ENCODE results near the gene NUP62CL.
A peak's percentile ranks its signal among the peaks of the same experiment; 100 is the strongest.
"Not testable (repeated sequence)": the region's sequence is repeated elsewhere in the genome, so short reads cannot be mapped to it uniquely, and the experiment has no call there.

NUP62CL gene, protein sequence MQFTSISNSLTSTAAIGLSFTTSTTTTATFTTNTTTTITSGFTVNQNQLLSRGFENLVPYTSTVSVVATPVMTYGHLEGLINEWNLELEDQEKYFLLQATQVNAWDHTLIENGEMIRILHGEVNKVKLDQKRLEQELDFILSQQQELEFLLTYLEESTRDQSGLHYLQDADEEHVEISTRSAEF

DNA sequence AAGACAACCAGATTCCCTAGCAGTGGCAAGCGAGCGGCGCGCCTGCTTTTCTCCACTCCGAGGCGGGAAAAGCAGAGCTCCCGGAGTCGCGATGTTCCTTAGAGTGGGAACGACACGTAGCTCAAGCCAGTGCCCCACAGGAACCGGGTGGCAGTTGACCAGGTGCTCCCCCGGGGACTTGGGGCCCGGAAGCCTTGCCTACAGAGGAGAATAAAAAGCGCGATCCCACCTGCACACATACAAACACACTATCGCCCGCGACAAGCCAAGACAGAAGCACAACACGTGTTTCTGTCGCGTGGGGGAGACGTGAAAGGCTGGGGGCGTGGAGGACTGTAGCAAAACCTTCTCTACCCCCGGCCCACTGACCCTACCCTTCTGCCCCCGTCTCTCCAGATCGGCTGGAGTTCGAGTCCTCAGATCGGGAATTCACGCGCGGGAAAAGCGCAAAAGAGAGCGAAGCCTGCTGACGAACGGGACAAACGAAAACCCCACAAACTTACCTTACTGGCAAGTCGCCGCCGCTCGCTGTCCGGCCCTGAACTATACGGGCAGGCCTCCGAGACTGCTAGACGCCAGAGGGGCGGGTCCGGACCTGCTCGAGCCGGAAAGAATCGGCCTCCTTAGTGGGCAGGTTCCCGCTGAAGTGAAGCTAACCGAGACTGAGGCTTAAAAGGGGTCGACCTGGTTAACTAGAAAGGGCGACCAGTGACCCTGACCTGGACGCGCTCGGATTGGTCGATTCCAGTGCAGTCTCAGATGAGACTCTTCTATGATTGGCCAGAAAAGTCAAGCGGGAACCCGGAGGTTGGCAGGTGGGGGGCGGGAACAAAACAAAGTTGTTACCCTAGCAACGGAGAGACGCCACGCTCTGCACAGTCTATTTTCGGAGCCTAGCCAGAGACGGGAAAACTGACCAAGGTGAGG lies at the start of gene NUP62CL, which contains the start of gene DNAAF6:
NUP62CL (minus strand) TSS at position 664 of the 927 bp plus-strand sequence. CDS start 31,287 bp downstream, outside the sequence.
DNAAF6 (plus strand) TSS at position 842 of the 927 bp plus-strand sequence. CDS start 6,265 bp downstream, outside the sequence.
- DNase-seq = peak; percentile 66 to 70

DNA sequence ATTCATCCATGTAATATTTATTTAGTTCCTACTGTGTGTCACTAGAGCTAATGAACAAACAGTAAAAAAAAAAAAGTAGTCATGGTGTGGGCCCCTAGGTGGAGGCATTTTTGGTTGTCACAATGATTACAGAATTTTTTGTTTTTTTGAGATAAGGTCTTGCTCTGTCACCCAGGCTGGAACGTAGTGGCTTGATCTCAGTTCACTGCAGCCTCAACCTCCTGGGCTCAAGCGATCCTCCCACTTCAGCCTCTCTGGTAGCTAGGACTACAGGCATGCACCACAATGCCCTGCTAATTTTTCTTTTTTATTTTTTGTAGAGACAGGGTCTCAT lies 22.2 kb upstream of the NUP62CL start:
- DNase-seq = no peak

DNA sequence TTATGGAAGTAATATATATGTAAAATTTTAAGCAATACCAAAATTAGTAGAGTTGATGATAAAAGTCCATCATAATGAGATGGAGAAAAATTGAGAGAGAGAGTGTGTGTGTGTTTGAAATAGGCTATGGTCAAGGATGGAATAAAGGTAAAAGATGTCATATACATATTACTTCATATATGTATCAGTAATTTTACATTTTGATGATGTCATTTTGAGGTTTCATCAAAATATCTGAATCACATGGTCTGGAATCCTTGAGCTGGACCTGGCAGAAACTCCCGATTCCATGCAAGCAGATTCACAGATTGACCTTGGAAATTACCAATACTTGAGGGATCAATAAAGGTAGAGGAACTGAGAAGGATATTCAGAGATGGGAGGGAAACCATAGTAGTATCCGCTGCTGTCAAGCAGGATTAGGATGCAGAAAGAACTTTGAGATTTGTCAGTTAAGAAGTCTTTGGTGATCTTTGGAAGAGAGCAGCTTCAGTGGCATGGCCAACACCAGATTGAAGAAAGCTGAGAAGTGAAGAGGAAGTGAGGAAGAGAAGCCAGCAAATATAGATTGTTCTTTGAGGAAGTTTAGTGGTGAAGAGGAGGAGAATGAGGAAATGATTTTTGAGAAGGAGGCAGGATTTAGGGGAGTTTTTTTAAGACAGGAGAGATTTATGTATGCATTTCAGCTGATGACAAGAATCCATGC lies 21.7 kb upstream of the NUP62CL start:
- DNase-seq = no peak

DNA sequence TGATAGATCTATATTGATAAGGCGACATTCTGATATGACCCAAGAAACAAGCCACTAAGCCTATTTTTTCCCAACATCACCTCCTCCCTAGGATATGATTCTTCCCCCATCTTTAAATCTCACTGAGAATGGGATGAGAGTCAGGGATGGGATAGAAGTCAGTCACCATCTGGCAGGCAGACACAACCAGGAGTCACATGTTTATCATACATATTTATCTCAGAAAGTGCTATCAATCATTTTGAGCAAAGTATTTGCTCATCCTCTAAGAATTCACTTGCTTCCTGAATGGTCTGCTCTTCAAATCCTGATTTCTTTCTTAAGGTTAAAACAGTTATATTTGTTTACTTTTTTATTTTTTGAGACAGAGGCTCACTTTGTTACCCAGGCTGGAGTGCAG lies 20.5 kb upstream of the NUP62CL start:
- no peak for DNase-seq

DNA sequence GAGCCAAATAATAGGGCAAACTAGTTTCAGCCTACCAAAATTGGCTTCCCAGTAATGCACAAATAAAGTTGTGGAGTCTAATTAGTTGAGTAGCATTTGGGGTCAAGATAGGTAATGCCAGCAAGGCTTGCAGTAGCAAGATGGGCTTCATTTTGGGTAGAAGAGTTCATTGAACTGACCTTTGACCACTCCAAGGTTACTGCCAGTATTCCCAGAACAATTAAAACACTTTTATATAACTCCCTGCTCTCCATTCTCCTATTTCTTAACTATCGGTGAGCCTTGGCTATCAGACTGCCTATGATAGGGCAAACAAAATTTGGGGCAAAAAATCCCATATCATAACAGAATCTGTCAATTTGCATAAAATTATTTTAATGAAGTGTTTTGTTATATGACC lies 7.2 kb upstream of the NUP62CL start:
- DNase-seq = no peak

DNA sequence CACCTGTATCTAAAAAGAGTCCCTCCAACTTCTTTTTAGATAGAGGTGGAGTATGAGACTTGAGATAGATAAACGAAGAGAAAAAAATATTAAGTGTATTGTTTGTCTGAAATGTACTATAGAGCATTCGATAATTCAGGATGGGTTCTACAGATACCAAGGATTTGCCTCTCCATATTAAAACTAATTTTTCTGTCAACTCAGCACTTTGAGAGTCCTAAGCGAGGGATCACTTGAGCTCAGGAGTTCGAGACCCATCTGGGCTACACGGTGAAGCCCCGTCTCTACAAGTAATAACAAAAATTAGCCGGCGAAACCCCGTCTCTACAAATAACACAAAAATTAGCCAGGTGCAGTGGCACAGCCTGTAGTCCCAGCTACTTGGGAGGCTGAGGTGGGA lies 1.7 kb upstream of the NUP62CL start:
- no peak for DNase-seq

DNA sequence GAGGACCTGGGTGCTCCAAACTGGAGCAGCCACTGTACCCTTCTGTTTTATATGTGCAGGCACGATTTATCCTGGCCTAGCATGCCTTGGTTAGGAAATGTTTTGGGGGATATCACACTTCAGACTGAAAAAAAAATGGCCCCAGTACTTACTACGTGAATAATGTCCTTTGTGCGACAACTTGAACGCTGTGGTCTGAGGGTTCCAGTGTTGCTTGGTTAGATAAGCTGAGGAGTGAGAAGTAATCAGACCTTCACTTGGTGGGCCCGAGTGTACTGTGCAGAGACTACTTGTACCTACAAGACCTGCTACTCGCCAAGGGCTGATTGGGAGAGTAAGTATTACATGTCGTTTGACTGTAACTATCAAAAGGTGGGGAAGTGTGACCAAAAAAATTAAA lies 856 bp upstream of the NUP62CL start:
- no peak for DNase-seq

DNA sequence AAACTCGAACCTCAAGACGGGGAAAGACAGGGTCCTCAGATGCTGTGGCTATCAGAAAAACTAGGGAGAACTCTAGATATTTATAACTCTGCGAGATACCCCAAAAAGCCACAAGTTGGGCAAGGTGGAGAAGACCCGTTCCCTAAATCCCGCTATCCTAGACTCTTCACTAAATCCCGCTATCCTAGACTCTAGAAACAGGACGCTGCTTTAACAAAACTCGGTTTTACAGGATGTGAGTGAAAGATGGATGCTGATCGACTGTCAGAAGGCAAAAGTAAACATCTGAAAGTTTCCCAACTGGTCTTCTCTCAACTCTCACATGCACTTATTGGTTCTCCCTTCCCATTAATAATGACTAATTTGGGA lies 448 bp upstream of the NUP62CL start:
- DNase-seq = no peak

DNA sequence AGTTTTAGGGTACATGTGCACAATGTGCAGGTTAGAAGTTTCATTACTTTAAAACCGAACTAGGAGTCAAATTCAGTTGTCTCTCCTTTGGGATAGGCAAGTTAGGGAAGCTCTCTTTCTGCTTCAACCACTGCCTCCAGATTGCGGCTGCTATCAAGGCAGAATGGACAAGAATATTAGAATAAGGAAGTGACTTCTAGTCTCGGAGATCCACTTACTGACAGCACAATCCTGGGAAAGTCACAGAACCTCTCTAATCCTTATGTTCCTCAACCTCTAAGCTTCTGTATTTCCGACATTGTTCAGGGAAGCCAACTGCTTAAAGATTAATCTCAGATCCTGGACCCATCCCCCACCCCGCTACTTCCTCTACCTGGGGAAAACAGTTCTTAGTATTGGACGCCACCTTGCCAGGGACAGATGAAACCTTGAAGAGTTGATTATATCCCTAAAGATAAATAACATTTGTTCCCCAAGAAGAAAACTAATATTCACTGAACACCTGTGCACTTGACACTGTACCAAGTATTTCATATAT lies 2.1 kb downstream of the NUP62CL start:
- no peak for DNase-seq

DNA sequence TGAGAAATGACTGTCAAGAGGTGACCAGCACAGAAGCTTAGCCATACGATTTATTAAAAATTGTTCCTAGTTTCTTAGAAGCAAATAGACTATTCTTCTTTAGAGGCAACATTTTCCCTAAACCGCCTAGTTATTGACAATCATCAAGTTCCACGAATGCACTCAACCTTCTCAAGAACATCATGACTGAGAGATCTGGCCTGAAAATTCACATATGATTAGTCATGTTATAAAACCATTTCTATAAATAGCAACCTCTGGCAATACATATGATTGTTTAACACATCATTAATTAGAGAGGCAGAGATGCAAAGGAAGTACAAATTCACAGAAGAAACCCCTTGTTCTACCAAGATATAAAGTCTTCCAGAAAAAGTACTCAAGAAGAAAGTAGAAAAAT lies 6.7 kb downstream of the NUP62CL start:
- DNase-seq = no peak

DNA sequence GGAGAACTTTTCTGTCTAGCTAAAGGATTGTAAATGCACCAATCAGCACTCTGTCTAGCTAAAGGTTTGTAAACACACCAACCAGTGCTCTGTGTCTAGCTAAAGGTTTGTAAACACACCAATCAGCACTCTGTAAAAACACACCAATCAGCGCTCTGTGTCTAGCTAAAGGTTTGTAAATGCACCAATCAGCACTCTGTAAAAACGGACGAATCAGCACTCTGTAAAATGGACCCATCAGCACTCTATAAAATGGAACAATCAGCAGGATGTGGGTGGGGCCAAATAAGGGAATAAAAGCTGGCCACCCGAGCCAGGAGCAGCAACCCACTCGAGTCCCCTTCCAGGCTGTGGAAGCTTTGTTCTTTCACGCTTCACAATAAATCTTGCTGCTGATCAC lies 8.2 kb downstream of the NUP62CL start:
- DNase-seq = not testable (repeated sequence)

DNA sequence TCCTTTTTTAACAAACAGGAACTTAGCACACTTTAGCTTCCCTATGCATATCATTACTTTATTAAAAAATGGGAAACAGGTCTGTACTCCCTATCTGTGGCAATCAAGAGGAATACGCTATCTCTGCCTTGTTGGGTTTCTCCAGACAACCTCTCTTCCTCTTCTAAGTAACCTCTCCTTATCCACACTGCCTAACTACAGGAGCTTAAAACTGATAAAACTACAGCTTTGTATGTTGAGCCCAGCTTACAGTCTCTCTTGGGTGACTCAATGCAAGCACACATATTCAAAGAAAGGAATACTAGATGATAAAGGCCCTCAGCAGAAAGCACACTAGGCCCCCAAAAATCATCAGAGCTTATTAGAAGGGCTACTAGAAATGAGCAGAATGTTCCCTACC lies 8.9 kb downstream of the NUP62CL start:
- no peak for DNase-seq

DNA sequence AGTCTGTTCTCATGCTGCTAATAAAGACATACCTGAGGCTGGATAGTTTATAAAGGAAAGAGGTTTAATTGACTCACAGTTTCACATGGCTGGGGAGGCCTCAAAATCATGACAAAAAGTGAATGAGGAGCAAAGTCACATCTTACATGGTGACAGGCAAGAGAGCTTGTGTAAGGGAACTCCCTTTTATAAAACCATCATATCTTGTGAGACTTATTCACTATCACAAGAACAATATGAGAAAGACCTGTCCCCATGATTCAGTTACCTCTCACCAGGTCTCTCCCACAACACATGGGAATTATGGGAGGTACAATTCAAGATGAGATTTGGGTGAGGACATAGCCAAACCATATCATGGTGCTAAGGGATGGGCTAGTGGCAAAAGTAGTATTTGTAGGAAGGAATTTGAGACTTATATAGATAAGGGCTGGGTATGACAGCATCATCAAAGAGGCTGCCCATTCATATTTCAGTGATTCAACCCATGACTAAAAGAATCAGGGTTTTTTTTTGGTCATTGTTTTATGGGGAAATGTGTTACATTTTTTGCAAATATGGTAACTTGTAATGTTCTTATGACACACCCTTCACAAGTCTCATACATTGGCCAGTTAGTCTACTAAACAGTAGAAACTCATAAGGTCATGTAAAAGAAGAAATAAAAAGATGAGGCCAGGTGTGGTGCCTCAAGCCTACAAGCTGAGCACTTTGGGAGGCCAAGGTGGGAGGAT lies 34.7 kb downstream of the NUP62CL start:
- no peak for DNase-seq

DNA sequence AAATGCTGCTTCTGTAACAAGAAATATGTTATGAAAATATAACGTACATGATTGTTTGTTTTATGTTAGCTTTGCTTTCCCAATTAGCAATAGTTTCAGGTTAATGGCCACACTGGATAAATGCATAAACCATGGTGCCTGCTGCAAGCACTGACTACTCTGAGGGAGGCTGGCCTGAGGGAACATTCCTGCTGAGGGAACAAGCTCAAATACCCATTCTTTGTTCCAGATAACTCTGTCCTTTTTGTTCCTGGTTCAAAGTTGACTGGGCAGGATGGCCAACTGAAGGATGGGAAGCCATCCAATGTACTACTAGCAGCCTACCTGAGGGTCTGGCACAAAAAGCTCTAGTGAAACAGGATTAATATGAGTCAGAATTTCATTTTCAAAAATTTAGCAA lies 37.5 kb downstream of the NUP62CL start:
- no peak for DNase-seq

DNA sequence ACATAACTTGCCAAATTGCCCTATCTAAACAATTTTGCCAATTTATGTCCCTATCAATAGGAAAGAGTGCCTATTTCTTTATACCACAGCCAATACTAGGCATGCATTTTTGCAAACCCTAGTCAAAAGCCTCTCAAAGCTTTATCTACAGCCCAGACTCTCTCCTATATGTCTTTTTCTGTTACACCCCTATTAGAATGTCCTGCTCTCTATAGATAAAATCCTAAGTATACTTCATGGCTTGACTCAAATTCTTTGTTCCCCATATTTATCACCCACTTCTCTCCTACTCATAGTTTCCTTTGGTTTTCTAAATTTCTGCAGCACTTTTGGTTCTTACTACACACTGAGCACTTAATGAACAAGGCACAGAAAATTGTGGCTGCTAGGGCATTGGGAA lies 38.0 kb downstream of the NUP62CL start:
- no peak for DNase-seq

DNA sequence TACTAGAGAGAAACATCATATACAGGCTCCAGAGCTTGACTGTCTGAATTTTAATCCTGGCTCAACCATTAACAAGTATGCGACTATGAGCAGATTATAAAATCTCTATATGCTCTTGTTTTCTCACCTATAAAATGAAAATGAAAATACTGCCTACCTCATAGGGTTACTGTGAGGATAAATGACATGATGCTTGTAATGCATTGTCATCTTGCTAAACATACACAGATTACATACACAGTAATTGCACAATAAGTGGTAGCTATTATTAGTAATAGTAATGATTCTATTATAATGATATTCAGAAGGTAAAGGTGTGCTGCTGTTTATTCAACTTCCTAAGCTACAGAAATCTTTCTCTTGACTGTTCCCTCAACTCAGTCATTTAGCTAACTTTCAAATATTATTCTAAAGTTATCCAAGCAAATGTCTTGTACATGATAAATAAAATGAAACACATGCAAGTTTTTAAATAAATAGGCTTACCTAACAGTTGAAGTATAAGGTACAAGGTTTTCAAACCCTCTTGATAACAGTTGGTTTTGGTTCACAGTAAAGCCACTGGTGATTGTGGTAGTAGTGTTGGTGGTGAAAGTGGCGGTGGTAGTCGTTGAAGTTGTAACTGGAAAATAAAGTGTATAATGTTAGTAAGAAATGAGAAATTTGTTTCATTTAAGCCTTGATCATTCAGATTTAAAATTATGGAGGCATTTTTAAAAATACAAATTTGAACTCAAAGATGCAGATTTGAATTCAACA lies 38.9 kb downstream of the NUP62CL start:
- no peak for DNase-seq

DNA sequence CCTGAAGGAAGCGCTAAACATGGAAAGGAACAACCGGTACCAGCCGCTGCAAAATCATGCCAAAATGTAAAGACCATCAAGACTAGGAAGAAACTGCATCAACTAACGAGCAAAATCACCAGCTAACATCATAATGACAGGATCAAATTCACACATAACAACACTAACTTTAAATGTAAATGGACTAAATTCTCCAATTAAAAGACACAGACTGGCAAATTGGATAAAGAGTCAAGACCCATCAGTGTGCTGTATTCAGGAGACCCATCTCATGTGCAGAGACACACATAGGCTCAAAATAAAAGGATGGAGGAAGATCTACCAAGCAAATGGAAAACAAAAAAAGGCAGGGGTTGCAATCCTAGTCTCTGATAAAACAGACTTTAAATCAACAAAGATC lies 48.6 kb downstream of the NUP62CL start:
- not testable (repeated sequence) for DNase-seq

DNA sequence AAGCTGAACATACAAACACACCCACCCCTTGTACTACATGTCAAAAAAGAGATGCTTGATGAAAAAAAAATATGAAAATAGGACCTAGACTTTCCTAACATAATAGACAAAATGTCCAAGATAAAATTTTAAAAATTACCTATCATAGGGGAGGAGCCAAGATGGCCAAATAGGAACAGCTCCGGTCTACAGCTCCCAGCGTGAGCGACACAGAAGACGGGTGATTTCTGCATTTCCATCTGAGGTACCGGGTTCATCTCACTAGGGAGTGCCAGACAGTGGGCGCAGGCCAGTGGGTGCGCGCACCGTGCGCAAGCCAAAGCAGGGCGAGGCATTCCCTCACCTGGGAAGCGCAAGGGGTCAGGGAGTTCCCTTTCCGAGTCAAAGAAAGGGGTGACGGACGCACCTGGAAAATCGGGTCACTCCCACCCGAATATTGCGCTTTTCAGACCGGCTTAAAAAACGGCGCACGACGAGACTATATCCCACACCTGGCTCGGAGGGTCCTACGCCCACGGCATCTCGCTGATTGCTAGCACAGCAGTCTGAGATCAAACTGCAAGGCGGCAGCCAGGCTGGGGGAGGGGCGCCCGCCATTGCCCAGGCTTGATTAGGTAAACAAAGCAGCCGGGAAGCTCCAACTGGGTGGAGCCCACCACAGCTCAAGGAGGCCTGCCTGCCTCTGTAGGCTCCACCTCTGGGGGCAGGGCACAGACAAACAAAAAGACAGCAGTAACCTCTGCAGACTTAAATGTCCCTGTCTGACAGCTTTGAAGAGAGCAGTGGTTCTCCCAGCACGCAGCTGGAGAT lies 50.4 kb downstream of the NUP62CL start:
- not testable (repeated sequence) for DNase-seq

DNA sequence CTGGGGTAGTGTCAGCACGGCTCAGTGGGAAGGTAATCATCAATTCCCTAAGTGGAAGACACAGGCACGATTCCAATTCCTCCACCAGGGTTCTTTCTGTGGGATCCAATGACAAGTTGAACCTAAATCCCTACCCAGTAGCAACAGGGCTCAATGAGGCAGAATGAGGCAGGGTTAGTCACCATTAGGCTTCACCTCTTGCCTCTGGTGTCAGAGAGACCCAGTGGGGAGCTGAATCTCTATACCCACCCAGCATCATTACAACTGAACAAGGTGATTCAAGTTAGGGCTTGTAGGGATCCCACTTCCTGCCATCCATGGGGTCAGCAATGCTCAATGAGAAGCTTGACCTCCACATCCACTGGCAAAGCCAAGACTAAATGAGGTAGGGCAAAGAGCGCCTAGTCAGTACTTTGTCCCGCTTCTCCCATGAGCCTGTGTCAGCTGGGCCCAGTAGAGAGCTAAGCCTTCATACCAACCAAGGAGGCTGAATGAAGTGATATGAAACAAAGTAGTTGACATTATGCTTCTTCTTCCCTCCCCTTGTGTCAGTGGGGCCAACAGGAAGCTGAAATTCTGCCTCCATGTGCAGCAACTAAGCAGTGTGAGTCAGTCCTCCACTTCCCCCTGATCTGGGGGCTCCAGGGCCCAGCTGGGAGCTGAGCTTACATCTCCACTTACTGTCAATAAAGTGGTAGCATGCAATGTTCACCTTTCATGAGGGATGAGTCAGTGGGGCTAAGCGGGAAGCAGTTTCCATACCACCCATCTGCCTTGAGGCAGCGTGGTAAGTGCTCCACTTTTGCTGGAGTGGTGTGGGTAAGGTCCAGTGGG lies 51.2 kb downstream of the NUP62CL start:
- peak; percentile 9 to 22 for DNase-seq

DNA sequence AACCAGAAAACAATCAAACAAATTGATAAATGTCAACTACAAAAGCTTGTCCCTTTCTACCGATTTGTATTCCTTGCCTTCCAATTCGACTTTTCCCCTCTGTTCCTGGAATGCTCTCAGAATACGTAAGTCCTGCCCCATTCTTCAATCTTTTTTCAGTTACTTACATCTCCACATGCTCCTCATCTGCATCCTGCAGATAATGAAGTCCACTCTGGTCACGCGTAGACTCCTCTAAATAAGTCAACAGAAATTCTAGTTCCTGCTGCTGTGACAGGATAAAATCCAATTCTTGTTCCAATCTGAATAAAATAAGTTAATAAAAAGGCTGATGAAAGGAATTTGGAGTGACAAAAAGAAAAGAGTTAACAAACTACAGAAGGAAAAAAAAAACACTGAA lies 53.2 kb downstream of the NUP62CL start:
- no peak for DNase-seq
